GM19395 (cell line): Measurements from ENCODE around the gene CDIP1.

Source experiments
- ATAC-seq: cut with Tn5 transposase; IDR thresholded peaks from one replicate; pipeline ENCODE4 v1.9.1; 2021; ENCODE audit warnings: mild to moderate bottlenecking, moderate library complexity; ENCODE audit not compliant: unreplicated experiment

CDIP1 gene

GRCh38 chr16:4460936-4461249 lies 77.7 kb downstream of the CDIP1 start:
- no peak for ATAC-seq
